Right lobe of liver (tissue), 6 donors: ENCODE results near the gene NIPBL. TPM values are rescaled to one million over a fixed set of nuclear protein-coding genes. Genes with fewer than 3 reads are reported as not detected.

Experiments used
- ATAC-seq, 4 donors: fragments of 200-7000 bp; cut with Tn5 transposase; one replicate each; pipeline ENCODE4 v1.9.1; 2020; ENCODE audit warnings: mild to moderate bottlenecking in 4 of 4, moderate library complexity in 4 of 4
- DNase-seq, 3 donors: peaks; one replicate each; pipeline ENCODE4 v3.0.0-alpha.2; 2020
- H3K27ac ChIP-seq, 3 donors: fragments of 200-600 bp; one replicate each; pipeline ENCODE4 v1.8.0; 2022
- H3K27me3 ChIP-seq, 2 donors: fragments of 200-600 bp; one replicate each; pipeline ENCODE4 v1.8.0; 2022
- H3K36me3 ChIP-seq, 4 donors: fragments of 200-600 bp; sonication (generic) in 1 of 4; one replicate each; pipeline versions ENCODE4 v1.5.1 to v1.8.0; 2017 to 2022; ENCODE audit warnings: control low read depth in 1 of 4
- H3K4me1 ChIP-seq, 4 donors: fragments of 200-600 bp; sonication (generic) in 1 of 4; one replicate each; pipeline versions ENCODE4 v1.5.1 to v1.8.0; 2017 to 2022; ENCODE audit warnings: control low read depth in 1 of 4
- H3K4me3 ChIP-seq, 3 donors: fragments of 200-600 bp; one replicate each; pipeline ENCODE4 v1.8.0; 2022
- H3K9me3 ChIP-seq, 4 donors: fragments of 200-600 bp; sonication (generic) in 1 of 4; one replicate each; pipeline versions ENCODE4 v1.5.1 to v1.8.0; 2017 to 2022; ENCODE audit warnings: control low read depth in 1 of 4
- CTCF ChIP-seq, 4 donors: fragments of 200-600 bp in 3 of 4; fragments of 450-650 bp in 1 of 4; IDR thresholded peaks; one replicate each; pipeline versions ENCODE4 v1.5.1 to v1.8.0; 2016 to 2022; ENCODE audit warnings: antibody characterized with exemption in 4 of 4, mild to moderate bottlenecking in 2 of 4
- POLR2A ChIP-seq: fragments of 450-650 bp; IDR thresholded peaks from one replicate; pipeline ENCODE4 v1.6.1; 2017; ENCODE audit warnings: antibody characterized with exemption, mild to moderate bottlenecking
- WGBS: methylation state at CpG from one replicate; pipeline ENCODE4 v1.1.6; 2018; ENCODE audit warnings: low coverage, low lambda C conversion rate; ENCODE audit not compliant: insufficient coverage; ENCODE audit errors: missing lambda C conversion rate; 5-methylcytosine and 5-hydroxymethylcytosine counted together
- intact Hi-C, 2 donors: fragments of 100-400 bp; cut with DNase I; formaldehyde crosslinking; loops; one replicate each; pipeline versions ENCODE4 v1.11.2 to v1.14.1; 2022
- total RNA-seq, 6 experiments: library from RNA; depleted of rRNA in 2 of 6; stranded (reverse); fragments of >200 nt in 2 of 6; fragmentation: NEBNext Ultra II Directional in 3 of 6; extraction: Animal tissue kit (Norgen Biotek cat#: 25700) in 3 of 6; gene quantifications; one replicate each; pipeline versions ENCODE4 v1.1.0 to v1.2.4, GENCODE V29; 2016 to 2023
- donor health status: DM: no; HTN: yes; CAD: no.
- donor health status: DM: no; HTN: no; CAD: no.
- donor health status: DM: no; HTN: no; CAD: no.
- donor health status: DM: no; HTN: yes; CAD: no.
- donor health status: DM: no; HTN: yes; CAD: no.

NIPBL gene
- total RNA-seq, 6 experiments from 2014 or later: 16.0 to 29.2 (median 24.6) TPM

- Histone ChIP-seq H3K27ac (no peak overlapping the region), H3K4me3 (no peak overlapping the region), H3K9me3 (no peaks in the 10 kb centered on the region), H3K27me3 (no peaks in the 10 kb centered on the region), H3K36me3 (peaks cover 0 to 5% (median 3%) of the 10 kb centered on the region in 4 donors), H3K4me1 (no peaks in the 10 kb centered on the region)
- intact Hi-C loops: no loop called here
- ATAC-seq (no peak), DNase-seq (no peak)
- TF ChIP-seq POLR2A: no peak
- TF ChIP-seq CTCF (IDR thresholded peaks at IDR 0.05): no peak
- WGBS: 92% methylated on average over 1 of the region's 1 CpG
These were observed 105.6 kb downstream of the NIPBL start for GRCh38 chr5:36982146-36982545.

GRCh38 chr5:36985387-36985786, 108.8 kb downstream of the NIPBL start:
- intact Hi-C loops: no loop called here
- TF ChIP-seq CTCF (IDR thresholded peaks at IDR 0.05): no peak
- TF ChIP-seq POLR2A: no peak
- Histone ChIP-seq H3K9me3 (no peaks in the 10 kb centered on the region), H3K27me3 (no peaks in the 10 kb centered on the region), H3K36me3 (peaks cover 0 to 5% (median 3%) of the 10 kb centered on the region in 4 donors), H3K4me1 (no peaks in the 10 kb centered on the region), H3K27ac (no peak overlapping the region), H3K4me3 (no peak overlapping the region)
- no peak for ATAC-seq
- 97% methylated on average over 9 of the region's 10 CpGs for WGBS
- DNase-seq: no peak

- ATAC-seq: no peak
These were observed 111.8 kb downstream of the NIPBL start for GRCh38 chr5:36988396-36988795.

GRCh38 chr5:36998578-36998977, 122.0 kb downstream of the NIPBL start:
- WGBS: 100% methylated on average over 1 of the region's 1 CpG
- no peak for ATAC-seq
- no peak for DNase-seq
- intact Hi-C loops: no loop called here
- no peaks in the 10 kb centered on the region for H3K9me3 ChIP-seq
- H3K27ac ChIP-seq: no peak overlapping the region
- no peak for TF ChIP-seq CTCF (IDR thresholded peaks at IDR 0.05)
- no peak for TF ChIP-seq POLR2A
- peaks cover 0 to 17% (median 4%) of the 10 kb centered on the region in 4 donors for H3K36me3 ChIP-seq
- no peaks in the 10 kb centered on the region for H3K27me3 ChIP-seq
- no peak overlapping the region for H3K4me3 ChIP-seq
- peaks cover 0 to 21% (median 6%) of the 10 kb centered on the region in 4 donors for H3K4me1 ChIP-seq

More at GRCh38 chr5:36988396-36988795, 111.8 kb downstream of the NIPBL start:
- intact Hi-C loops: no loop called here
- Histone ChIP-seq H3K4me1 (no peaks in the 10 kb centered on the region), H3K36me3 (peaks cover 0 to 5% (median 3%) of the 10 kb centered on the region in 4 donors), H3K4me3 (no peak overlapping the region), H3K27ac (no peak overlapping the region), H3K27me3 (no peaks in the 10 kb centered on the region), H3K9me3 (no peaks in the 10 kb centered on the region)
- 84% methylated on average over 1 of the region's 1 CpG for WGBS
- TF ChIP-seq POLR2A (no peak), CTCF (IDR thresholded peaks at IDR 0.05) (no peak)
- DNase-seq: no peak
